Tibial nerve (tissue), 4 donors: Measurements from ENCODE around the gene MAP3K14.

Source experiments
- EP300 ChIP-seq, 2 donors: sonication (generic); formaldehyde crosslinking; IDR thresholded peaks; one replicate each; pipeline ENCODE4 v1.6.1; 2017; ENCODE audit warnings: antibody characterized with exemption in 2 of 2, mild to moderate bottlenecking in 1 of 2
- POLR2A ChIP-seq, 2 donors: fragments of 450-650 bp; IDR thresholded peaks; one replicate each; pipeline ENCODE4 v1.6.1; 2017; ENCODE audit warnings: antibody characterized with exemption in 2 of 2, mild to moderate bottlenecking in 2 of 2, moderate library complexity in 2 of 2
- TF ChIP-seq, protein P1 (sequence below), 5 experiments: fragments of 200-600 bp in 3 of 5; fragments of 450-650 bp in 2 of 5; sonication (generic) in 3 of 5; IDR thresholded peaks; one replicate each; pipeline ENCODE4 v1.5.1; 2016 to 2019; ENCODE audit warnings: antibody characterized with exemption in 5 of 5, mild to moderate bottlenecking in 3 of 5, moderate library complexity in 2 of 5

DNA sequence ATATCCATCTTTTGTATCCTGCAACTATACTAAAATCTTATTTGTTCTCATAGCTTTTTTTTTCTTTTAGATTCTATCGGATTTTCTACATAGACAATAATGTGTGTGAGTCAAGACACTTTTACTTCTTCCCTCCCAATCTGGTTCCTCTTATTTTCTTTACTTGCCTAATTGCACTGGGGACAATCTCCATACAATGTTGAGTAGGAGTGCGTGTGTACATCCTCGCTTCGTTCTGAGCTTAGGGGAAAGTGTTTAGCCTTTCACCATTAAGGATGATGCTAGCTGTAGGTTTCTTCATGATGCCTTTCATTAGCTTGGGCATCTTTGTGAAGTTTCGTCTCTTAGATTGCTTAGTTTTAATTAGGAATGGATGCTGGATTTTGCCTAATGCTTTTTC is 57.8 kb downstream of the MAP3K14 start:
- TF ChIP-seq, protein P1, sequence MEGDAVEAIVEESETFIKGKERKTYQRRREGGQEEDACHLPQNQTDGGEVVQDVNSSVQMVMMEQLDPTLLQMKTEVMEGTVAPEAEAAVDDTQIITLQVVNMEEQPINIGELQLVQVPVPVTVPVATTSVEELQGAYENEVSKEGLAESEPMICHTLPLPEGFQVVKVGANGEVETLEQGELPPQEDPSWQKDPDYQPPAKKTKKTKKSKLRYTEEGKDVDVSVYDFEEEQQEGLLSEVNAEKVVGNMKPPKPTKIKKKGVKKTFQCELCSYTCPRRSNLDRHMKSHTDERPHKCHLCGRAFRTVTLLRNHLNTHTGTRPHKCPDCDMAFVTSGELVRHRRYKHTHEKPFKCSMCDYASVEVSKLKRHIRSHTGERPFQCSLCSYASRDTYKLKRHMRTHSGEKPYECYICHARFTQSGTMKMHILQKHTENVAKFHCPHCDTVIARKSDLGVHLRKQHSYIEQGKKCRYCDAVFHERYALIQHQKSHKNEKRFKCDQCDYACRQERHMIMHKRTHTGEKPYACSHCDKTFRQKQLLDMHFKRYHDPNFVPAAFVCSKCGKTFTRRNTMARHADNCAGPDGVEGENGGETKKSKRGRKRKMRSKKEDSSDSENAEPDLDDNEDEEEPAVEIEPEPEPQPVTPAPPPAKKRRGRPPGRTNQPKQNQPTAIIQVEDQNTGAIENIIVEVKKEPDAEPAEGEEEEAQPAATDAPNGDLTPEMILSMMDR (IDR thresholded peaks at IDR 0.05) = no peak
- TF ChIP-seq EP300 (IDR thresholded peaks at IDR 0.05) (no peak), POLR2A (IDR thresholded peaks at IDR 0.05) (no peak)
